Kidney epithelial cell (primary cell): ENCODE data around the gene AKNA. TPM values are rescaled to one million over a fixed set of nuclear protein-coding genes. Genes with fewer than 3 reads are reported as not detected.

Source experiments
- DNase-seq: peaks from one replicate; pipeline ENCODE4 v3.0.0-alpha.2; 2010; ENCODE audit warnings: low read depth
- H3K27me3 ChIP-seq: 2 replicates; pipeline ENCODE4 v1.6.0; 2011; ENCODE audit warnings: low read length; ENCODE audit not compliant: control insufficient read depth, insufficient read depth
- H3K36me3 ChIP-seq: 2 replicates; pipeline ENCODE4 v1.5.1; 2011; ENCODE audit warnings: low read length; ENCODE audit not compliant: control insufficient read depth, insufficient read depth
- H3K4me3 ChIP-seq: 2 replicates; pipeline ENCODE4 v1.5.1; 2011; ENCODE audit warnings: low read depth, mild to moderate bottlenecking, control low read depth, low read length
- CTCF ChIP-seq: IDR thresholded peaks from 2 replicates; pipeline ENCODE4 v1.5.1; 2011; ENCODE audit warnings: mild to moderate bottlenecking, moderate library complexity, low read length, control low read depth, inconsistent platforms; ENCODE audit not compliant: insufficient read depth, poor library complexity, severe bottlenecking
- total RNA-seq: library from RNA; depleted of rRNA; stranded (reverse); fragments of >200 nt; gene quantifications from 2 replicates; pipeline ENCODE4 v1.2.3, GENCODE V29; 2015

AKNA gene
- total RNA-seq, 1 donor from 2014 or later: 34.6 TPM

GRCh38 chr9:114319147-114319546, 68.6 kb downstream of the AKNA start:
- DNase-seq: no peak
- TF ChIP-seq CTCF: no peak
- no peak overlapping the region for H3K4me3 ChIP-seq
- H3K36me3 ChIP-seq: no peaks in the 10 kb centered on the region
- H3K27me3 ChIP-seq: peaks cover 2% of the 10 kb centered on the region

- DNase-seq: no peak
- Histone ChIP-seq H3K27me3 (peaks cover 2% of the 10 kb centered on the region), H3K36me3 (no peaks in the 10 kb centered on the region), H3K4me3 (no peak overlapping the region)
- no peak for TF ChIP-seq CTCF
Observed at GRCh38 chr9:114318416-114318815, 69.4 kb downstream of the AKNA start.

- Histone ChIP-seq H3K27me3 (peaks cover 2% of the 10 kb centered on the region), H3K36me3 (no peaks in the 10 kb centered on the region), H3K4me3 (no peak overlapping the region)
- DNase-seq: no peak
- no peak for TF ChIP-seq CTCF
Observed at GRCh38 chr9:114317665-114318357, 70.0 kb downstream of the AKNA start.

- TF ChIP-seq CTCF: no peak
- peaks cover 2% of the 10 kb centered on the region for H3K27me3 ChIP-seq
- no peak for DNase-seq
- no peaks in the 10 kb centered on the region for H3K36me3 ChIP-seq
- H3K4me3 ChIP-seq: no peak overlapping the region
Observed at GRCh38 chr9:114316605-114317230, 71.1 kb downstream of the AKNA start.

- DNase-seq: no peak
- no peak for TF ChIP-seq CTCF
- Histone ChIP-seq H3K36me3 (no peaks in the 10 kb centered on the region), H3K27me3 (peaks cover 2% of the 10 kb centered on the region), H3K4me3 (no peak overlapping the region)
Observed at GRCh38 chr9:114315723-114316363, 71.9 kb downstream of the AKNA start.
